Retinal pigment epithelial cell (primary cell): ENCODE results near the gene GALNT10.

Experiments
- DNase-seq: peaks from one replicate; pipeline ENCODE4 v3.0.0-alpha.2; 2010; ENCODE audit warnings: low read depth
- H3K4me3 ChIP-seq: 2 replicates; pipeline ENCODE4 v1.5.1; 2011; ENCODE audit warnings: mild to moderate bottlenecking, low read length, control low read depth, moderate library complexity
- CTCF ChIP-seq: conservative IDR thresholded peaks from 2 replicates; pipeline ENCODE4 v1.5.1; 2011; ENCODE audit warnings: low read depth, low read length, control low read depth, inconsistent platforms

Gene GALNT10

GRCh38 chr5:154373326-154373725, 182.8 kb downstream of the GALNT10 start:
- TF ChIP-seq CTCF, result no peak

GRCh38 chr5:154373729-154374179, 183.2 kb downstream of the GALNT10 start:
- no peak for DNase-seq
- TF ChIP-seq CTCF, result no peak
- no peak overlapping the region for H3K4me3 ChIP-seq

More at GRCh38 chr5:154373326-154373725, 182.8 kb downstream of the GALNT10 start:
- no peak overlapping the region for H3K4me3 ChIP-seq
- no peak for DNase-seq

GRCh38 chr5:154374264-154374663, 183.7 kb downstream of the GALNT10 start:
- no peak for DNase-seq
- no peak for TF ChIP-seq CTCF
- no peak overlapping the region for H3K4me3 ChIP-seq

GRCh38 chr5:154375329-154376008, 184.9 kb downstream of the GALNT10 start:
- H3K4me3 ChIP-seq, result no peak overlapping the region
- no peak for TF ChIP-seq CTCF
- DNase-seq, result no peak

DNA sequence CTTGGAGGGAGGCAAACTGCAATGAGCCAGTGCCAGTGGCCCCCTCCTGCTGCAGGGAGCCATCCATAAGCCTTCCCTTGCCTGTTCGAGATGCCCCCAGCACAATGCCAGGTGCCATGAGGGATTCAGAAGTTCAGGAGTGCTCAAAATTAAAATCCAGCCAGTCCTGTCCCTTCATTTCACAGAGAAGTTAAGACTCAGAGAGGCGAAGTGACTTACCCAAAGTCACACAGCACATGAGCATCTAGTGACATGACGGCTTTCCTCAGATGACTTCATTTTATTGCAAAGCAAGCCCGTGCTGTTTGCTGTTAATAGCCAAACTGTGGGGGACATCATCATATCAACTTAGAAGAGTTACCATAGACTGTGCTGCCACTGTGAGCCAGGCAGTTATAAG, 185.9 kb downstream of the GALNT10 start:
- DNase-seq, result no peak
- TF ChIP-seq CTCF, result no peak

DNA sequence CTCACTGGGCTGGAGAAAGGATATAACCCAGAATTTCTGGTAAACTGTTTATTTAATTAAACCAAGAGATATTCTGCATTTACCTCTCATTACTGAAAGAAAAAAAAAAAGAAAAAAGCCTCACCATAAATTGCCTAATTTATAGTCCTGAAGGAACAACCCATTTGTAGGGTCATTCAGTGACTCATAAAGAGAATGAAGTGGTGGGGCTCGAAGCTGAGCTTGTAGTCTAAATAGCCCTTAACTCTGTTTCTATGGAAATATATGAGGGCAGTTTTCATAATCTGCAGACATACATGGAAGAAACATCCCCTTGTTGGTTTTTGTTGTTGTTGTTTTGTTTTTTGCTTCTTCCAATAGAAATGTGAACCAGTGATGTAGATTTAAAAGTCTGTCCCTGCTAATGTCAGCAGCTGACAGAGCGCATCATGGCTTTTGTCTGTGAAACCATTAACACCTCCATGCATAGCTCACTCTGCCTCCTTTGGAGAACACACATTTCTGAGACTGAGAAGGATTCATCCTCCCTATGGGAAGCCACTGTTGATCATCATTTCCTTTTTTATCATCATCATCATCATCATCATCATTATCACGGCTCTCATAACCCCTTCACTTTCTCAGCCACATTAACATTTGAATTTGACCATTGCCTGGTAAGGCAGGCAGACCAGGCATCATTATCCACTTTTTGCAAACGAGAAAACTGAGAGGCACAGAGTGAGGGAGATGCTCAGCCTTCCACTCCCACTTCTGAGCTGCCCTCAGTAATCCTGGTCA, 187.4 kb downstream of the GALNT10 start:
- H3K4me3 ChIP-seq, result no peak overlapping the region
- TF ChIP-seq CTCF, result no peak
- no peak for DNase-seq

More for the DNA sequence above, 185.9 kb downstream of the GALNT10 start:
- H3K4me3 ChIP-seq, result no peak overlapping the region
